ENCODE measurements around the gene CYTL1.

Gene CYTL1

GRCh38 chr4:5032813-5033212, 13.6 kb upstream of the CYTL1 start:
- Histone ChIP-seq H3K4me1 (ENCODE audit: insufficient read depth, low read length) (no peaks in the 10 kb centered on the region), H3K9me3 (ENCODE audit: insufficient read depth, low read depth, low read length) (no peaks in the 10 kb centered on the region), H3K9ac (ENCODE audit: low read depth, low read length) (no peak overlapping the region), H3K27me3 (ENCODE audit: insufficient read depth, low read length) (peaks cover 5% of the 10 kb centered on the region), H3K4me3 (ENCODE audit: low read length) (no peak overlapping the region), H3K36me3 (ENCODE audit: insufficient read depth, low read depth, low read length) (no peaks in the 10 kb centered on the region), H3K27ac (ENCODE audit: low read length) (no peak overlapping the region)

DNA sequence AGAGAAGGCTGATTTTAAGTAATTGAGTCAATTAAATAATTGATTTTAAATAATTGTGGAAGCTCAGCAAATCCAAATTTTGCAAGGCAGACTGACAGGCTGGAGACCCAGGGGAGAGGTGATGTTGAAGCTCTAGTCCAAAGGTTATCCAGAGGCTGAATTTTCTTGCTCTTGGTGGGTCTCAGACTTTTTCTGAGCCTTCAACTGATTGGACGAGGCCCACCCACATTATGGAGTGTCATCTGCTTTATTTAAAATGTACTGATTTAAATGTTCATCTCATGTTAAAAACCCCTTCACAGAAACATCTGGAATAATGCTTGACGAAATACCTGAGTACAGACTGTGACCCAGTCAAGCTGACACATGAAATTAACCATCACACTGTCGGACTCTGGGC, 11.7 kb upstream of the CYTL1 start:
- H3K27ac ChIP-seq (ENCODE audit: low read length), result no peak overlapping the region
- peaks cover 5% of the 10 kb centered on the region for H3K27me3 ChIP-seq (ENCODE audit: insufficient read depth, low read length)
- no peaks in the 10 kb centered on the region for H3K4me1 ChIP-seq (ENCODE audit: insufficient read depth, low read length)
- no peaks in the 10 kb centered on the region for H3K9me3 ChIP-seq (ENCODE audit: insufficient read depth, low read depth, low read length)
- no peaks in the 10 kb centered on the region for H3K36me3 ChIP-seq (ENCODE audit: insufficient read depth, low read depth, low read length)
- no peak overlapping the region for H3K9ac ChIP-seq (ENCODE audit: low read depth, low read length)
- H3K4me3 ChIP-seq (ENCODE audit: low read length), result no peak overlapping the region

DNA sequence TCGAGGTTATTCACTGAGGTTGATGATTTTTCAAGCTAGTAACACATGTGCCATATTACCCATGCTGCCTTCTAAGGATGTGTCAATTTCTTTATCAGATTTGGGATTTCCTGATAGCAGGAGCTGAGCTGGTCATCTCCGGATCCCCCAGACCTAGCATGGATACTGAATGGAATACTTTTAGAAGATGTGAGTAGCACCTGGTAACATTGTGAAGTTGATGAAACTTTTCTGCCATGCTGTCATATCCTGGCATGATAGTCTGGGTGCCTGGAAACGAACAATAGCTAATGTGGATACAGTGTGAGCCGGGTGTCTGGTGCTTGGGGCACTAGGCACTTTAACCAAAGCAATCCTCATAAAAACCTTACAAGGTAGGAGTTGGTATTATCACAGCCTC, 11.0 kb upstream of the CYTL1 start:
- Histone ChIP-seq H3K9me3 (ENCODE audit: insufficient read depth, low read depth, low read length) (no peaks in the 10 kb centered on the region), H3K4me3 (ENCODE audit: low read length) (no peak overlapping the region), H3K4me1 (ENCODE audit: insufficient read depth, low read length) (no peaks in the 10 kb centered on the region)

GRCh38 chr4:5029447-5029846, 10.2 kb upstream of the CYTL1 start:
- H3K4me1 ChIP-seq (ENCODE audit: insufficient read depth, low read length), result no peaks in the 10 kb centered on the region
- no peaks in the 10 kb centered on the region for H3K9me3 ChIP-seq (ENCODE audit: insufficient read depth, low read depth, low read length)
- no peak overlapping the region for H3K27ac ChIP-seq (ENCODE audit: low read length)
- no peak overlapping the region for H3K9ac ChIP-seq (ENCODE audit: low read depth, low read length)
- H3K27me3 ChIP-seq (ENCODE audit: insufficient read depth, low read length), result peaks cover 5% of the 10 kb centered on the region
- H3K4me3 ChIP-seq (ENCODE audit: low read length), result no peak overlapping the region
- H3K36me3 ChIP-seq (ENCODE audit: insufficient read depth, low read depth, low read length), result no peaks in the 10 kb centered on the region

More for the DNA sequence above, 11.0 kb upstream of the CYTL1 start:
- Histone ChIP-seq H3K27ac (ENCODE audit: low read length) (no peak overlapping the region), H3K9ac (ENCODE audit: low read depth, low read length) (no peak overlapping the region), H3K27me3 (ENCODE audit: insufficient read depth, low read length) (peaks cover 5% of the 10 kb centered on the region), H3K36me3 (ENCODE audit: insufficient read depth, low read depth, low read length) (no peaks in the 10 kb centered on the region)

GRCh38 chr4:5028480-5028879, 9.2 kb upstream of the CYTL1 start:
- no peaks in the 10 kb centered on the region for H3K9me3 ChIP-seq (ENCODE audit: insufficient read depth, low read depth, low read length)
- H3K27me3 ChIP-seq (ENCODE audit: insufficient read depth, low read length), result peaks cover 5% of the 10 kb centered on the region
- H3K9ac ChIP-seq (ENCODE audit: low read depth, low read length), result no peak overlapping the region

GRCh38 chr4:5027346-5027745, 8.1 kb upstream of the CYTL1 start:
- peaks cover 5% of the 10 kb centered on the region for H3K27me3 ChIP-seq (ENCODE audit: insufficient read depth, low read length)
- H3K27ac ChIP-seq (ENCODE audit: low read length), result no peak overlapping the region
- H3K4me1 ChIP-seq (ENCODE audit: insufficient read depth, low read length), result no peaks in the 10 kb centered on the region
- no peaks in the 10 kb centered on the region for H3K9me3 ChIP-seq (ENCODE audit: insufficient read depth, low read depth, low read length)
- no peak overlapping the region for H3K4me3 ChIP-seq (ENCODE audit: low read length)
- H3K36me3 ChIP-seq (ENCODE audit: insufficient read depth, low read depth, low read length), result no peaks in the 10 kb centered on the region
- H3K9ac ChIP-seq (ENCODE audit: low read depth, low read length), result no peak overlapping the region

More at GRCh38 chr4:5028480-5028879, 9.2 kb upstream of the CYTL1 start:
- no peaks in the 10 kb centered on the region for H3K4me1 ChIP-seq (ENCODE audit: insufficient read depth, low read length)
- H3K4me3 ChIP-seq (ENCODE audit: low read length), result no peak overlapping the region
- no peak overlapping the region for H3K27ac ChIP-seq (ENCODE audit: low read length)
- no peaks in the 10 kb centered on the region for H3K36me3 ChIP-seq (ENCODE audit: insufficient read depth, low read depth, low read length)

GRCh38 chr4:5026371-5026770, 7.1 kb upstream of the CYTL1 start:
- H3K4me3 ChIP-seq (ENCODE audit: low read length), result no peak overlapping the region
- H3K27me3 ChIP-seq (ENCODE audit: insufficient read depth, low read length), result peaks cover 5% of the 10 kb centered on the region
- H3K36me3 ChIP-seq (ENCODE audit: insufficient read depth, low read depth, low read length), result no peaks in the 10 kb centered on the region
- no peak overlapping the region for H3K27ac ChIP-seq (ENCODE audit: low read length)
- H3K4me1 ChIP-seq (ENCODE audit: insufficient read depth, low read length), result no peaks in the 10 kb centered on the region
- H3K9ac ChIP-seq (ENCODE audit: low read depth, low read length), result no peak overlapping the region
- H3K9me3 ChIP-seq (ENCODE audit: insufficient read depth, low read depth, low read length), result no peaks in the 10 kb centered on the region

DNA sequence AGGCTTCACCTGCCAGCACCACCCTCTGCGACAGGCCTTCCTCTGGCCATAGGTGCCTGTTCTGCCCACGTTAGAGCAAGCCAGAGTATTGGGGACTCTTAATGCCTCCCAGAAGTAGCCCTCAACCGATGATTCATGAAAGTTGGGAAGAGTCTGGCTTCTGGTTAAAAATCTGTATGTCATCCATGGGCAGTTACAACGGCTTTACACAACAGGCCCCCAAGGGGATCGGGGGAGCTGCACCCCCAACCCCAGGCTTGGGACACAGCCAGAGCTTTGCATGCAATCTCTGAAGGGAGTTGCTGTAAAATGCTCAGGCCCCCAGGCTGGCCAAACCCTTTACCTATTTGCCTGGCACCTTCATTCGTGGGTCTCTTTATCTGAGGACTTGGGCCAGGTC, 5.4 kb upstream of the CYTL1 start:
- H3K27ac ChIP-seq (ENCODE audit: low read length), result no peak overlapping the region
- H3K9ac ChIP-seq (ENCODE audit: low read depth, low read length), result no peak overlapping the region
- H3K4me3 ChIP-seq (ENCODE audit: low read length), result no peak overlapping the region
- no peaks in the 10 kb centered on the region for H3K4me1 ChIP-seq (ENCODE audit: insufficient read depth, low read length)
- H3K27me3 ChIP-seq (ENCODE audit: insufficient read depth, low read length), result peaks cover 7% of the 10 kb centered on the region
- H3K36me3 ChIP-seq (ENCODE audit: insufficient read depth, low read depth, low read length), result no peaks in the 10 kb centered on the region
- no peaks in the 10 kb centered on the region for H3K9me3 ChIP-seq (ENCODE audit: insufficient read depth, low read depth, low read length)

DNA sequence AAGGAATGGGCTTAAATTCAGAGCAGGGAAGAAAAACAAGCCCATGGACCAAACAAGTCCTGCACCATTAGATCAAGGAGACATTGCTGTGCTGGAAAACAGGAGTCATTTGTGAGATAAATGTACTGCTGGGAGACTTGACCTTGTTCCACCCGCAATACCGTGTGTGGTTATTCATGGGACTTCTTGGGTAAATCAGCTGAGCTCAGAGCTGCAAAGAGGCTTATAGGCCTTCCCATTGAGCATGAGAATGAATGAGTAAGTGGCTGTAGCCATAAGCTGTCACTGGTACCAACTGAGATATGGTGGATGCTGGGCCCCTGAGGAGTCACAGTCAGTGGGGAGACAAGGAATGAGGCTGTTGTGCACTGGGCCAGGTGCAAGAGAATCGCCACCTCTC, 2.3 kb upstream of the CYTL1 start:
- peaks cover 4% of the 10 kb centered on the region; the same call in 1 of the 2 replicates for H3K27me3 ChIP-seq (ENCODE audit: insufficient read depth, low read length)
- H3K4me1 ChIP-seq (ENCODE audit: insufficient read depth, low read length), result peaks cover 5% of the 10 kb centered on the region; the same call in 1 of the 2 replicates
- no peaks in the 10 kb centered on the region for H3K9me3 ChIP-seq (ENCODE audit: insufficient read depth, low read depth, low read length)
- H3K27ac ChIP-seq (ENCODE audit: low read length), result no peak overlapping the region
- H3K36me3 ChIP-seq (ENCODE audit: insufficient read depth, low read depth, low read length), result no peaks in the 10 kb centered on the region
- H3K4me3 ChIP-seq (ENCODE audit: low read length), result no peak overlapping the region
- no peak overlapping the region for H3K9ac ChIP-seq (ENCODE audit: low read depth, low read length)

- no peaks in the 10 kb centered on the region for H3K9me3 ChIP-seq (ENCODE audit: insufficient read depth, low read depth, low read length)
- no peak overlapping the region for H3K4me3 ChIP-seq (ENCODE audit: low read length)
- no peak overlapping the region for H3K27ac ChIP-seq (ENCODE audit: low read length)
- H3K9ac ChIP-seq (ENCODE audit: low read depth, low read length), result no peak overlapping the region
- peaks cover 8% of the 10 kb centered on the region; the same call in 1 of the 2 replicates for H3K27me3 ChIP-seq (ENCODE audit: insufficient read depth, low read length)
- H3K36me3 ChIP-seq (ENCODE audit: insufficient read depth, low read depth, low read length), result no peaks in the 10 kb centered on the region
- peaks cover 5% of the 10 kb centered on the region; the same call in 1 of the 2 replicates for H3K4me1 ChIP-seq (ENCODE audit: insufficient read depth, low read length)
Measured at GRCh38 chr4:5020341-5020740, 1.1 kb upstream of the CYTL1 start.

GRCh38 chr4:5019796-5020195, 538 bp upstream of the CYTL1 start:
- H3K4me1 ChIP-seq (ENCODE audit: insufficient read depth, low read length), result peaks cover 5% of the 10 kb centered on the region; the same call in 1 of the 2 replicates
- H3K9me3 ChIP-seq (ENCODE audit: insufficient read depth, low read depth, low read length), result no peaks in the 10 kb centered on the region
- H3K27ac ChIP-seq (ENCODE audit: low read length), result no peak overlapping the region
- peaks cover 8% of the 10 kb centered on the region; the same call in 1 of the 2 replicates for H3K27me3 ChIP-seq (ENCODE audit: insufficient read depth, low read length)
- H3K4me3 ChIP-seq (ENCODE audit: low read length), result peak overlapping the region; percentile 58; the same call in 1 of the 2 replicates
- H3K9ac ChIP-seq (ENCODE audit: low read depth, low read length), result no peak overlapping the region
- H3K36me3 ChIP-seq (ENCODE audit: insufficient read depth, low read depth, low read length), result no peaks in the 10 kb centered on the region

GRCh38 chr4:5018603-5019002, 655 bp downstream of the CYTL1 start:
- H3K9ac ChIP-seq (ENCODE audit: low read depth, low read length), result no peak overlapping the region
- no peaks in the 10 kb centered on the region for H3K9me3 ChIP-seq (ENCODE audit: insufficient read depth, low read depth, low read length)
- peak overlapping the region; percentile 40; the same call in 1 of the 2 replicates for H3K4me3 ChIP-seq (ENCODE audit: low read length)
- no peak overlapping the region for H3K27ac ChIP-seq (ENCODE audit: low read length)
- H3K4me1 ChIP-seq (ENCODE audit: insufficient read depth, low read length), result peaks cover 5% of the 10 kb centered on the region; the same call in 1 of the 2 replicates
- peaks cover 8% of the 10 kb centered on the region; the same call in 1 of the 2 replicates for H3K27me3 ChIP-seq (ENCODE audit: insufficient read depth, low read length)
- no peaks in the 10 kb centered on the region for H3K36me3 ChIP-seq (ENCODE audit: insufficient read depth, low read depth, low read length)
